ENCODE measurements around the gene SLC47A2. TPM values are rescaled to one million over a fixed set of nuclear protein-coding genes. Genes with fewer than 3 reads are reported as not detected.
A peak's percentile ranks its signal among the peaks of the same experiment; 100 is the strongest.

Gene SLC47A2
- total and polyA plus RNA-seq, 2 of the 13 experiments (the other 11 are each of a cell fraction or from before 2014, with no cell fraction given), result 0.04 TPM; not detected in 1

DNA sequence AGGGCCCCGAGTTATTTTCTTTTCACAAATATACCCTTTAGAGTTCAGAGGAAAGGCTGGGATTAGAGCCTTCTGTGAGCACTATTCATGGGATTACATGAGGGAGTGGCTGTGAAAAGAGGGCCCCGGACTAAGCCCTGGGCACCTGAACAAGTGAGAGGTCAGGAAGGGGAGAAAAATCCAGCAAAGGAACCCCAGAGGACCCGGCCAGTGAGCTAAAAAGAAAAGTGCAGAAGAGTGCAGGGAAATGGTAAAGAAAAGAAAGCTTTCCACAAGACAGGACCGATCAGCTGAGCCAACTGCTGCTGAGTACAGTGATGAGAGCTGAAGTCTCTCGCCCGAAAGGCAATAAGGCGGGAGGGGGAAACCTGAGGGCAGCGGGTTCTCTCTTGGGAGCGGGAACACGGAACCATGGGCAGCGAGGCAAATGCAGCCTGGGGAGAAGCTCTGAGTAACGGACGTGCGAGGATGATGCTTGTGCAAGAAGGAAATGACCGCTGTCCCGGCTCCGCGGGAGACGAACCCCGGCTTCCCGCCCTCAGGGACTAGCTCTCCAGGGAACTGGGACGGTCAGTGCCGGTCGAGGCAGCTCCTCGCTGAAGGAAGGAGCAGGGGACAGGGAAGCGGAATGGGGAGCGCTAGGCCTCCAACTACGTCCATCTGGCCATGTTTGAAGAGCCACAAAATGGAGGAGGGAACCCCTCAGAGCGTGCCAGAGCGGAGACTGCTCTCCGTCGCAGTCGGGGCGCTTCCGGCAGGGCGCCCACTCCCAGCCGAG is 68.5 kb downstream of the SLC47A2 start (continued):
- TF ChIP-seq ZNF354B (CRISPR knock-in tag; IDR thresholded peaks at IDR 0.05) (0 out of 2 replicates have a peak, but pooled peaks have one; percentile 29), FOXJ3 (CRISPR knock-in tag; IDR thresholded peaks at IDR 0.05; ENCODE audit: borderline replicate concordance) (no peak), ZNF556 (CRISPR knock-in tag; IDR thresholded peaks at IDR 0.05; ENCODE audit: borderline replicate concordance) (0 out of 2 replicates have a peak, but pooled peaks have one; percentile 2), NCOA2 (CRISPR knock-in tag; IDR thresholded peaks at IDR 0.05) (no peak), PAWR (CRISPR knock-in tag; IDR thresholded peaks at IDR 0.05; ENCODE audit: borderline replicate concordance) (0 out of 2 replicates have a peak, but pooled peaks have one; percentile 27), GTF3A (CRISPR knock-in tag; conservative IDR thresholded peaks at IDR 0.05) (0 out of 2 replicates have a peak, but pooled peaks have one; percentile 8), MAF1 (CRISPR knock-in tag; IDR thresholded peaks at IDR 0.05; ENCODE audit: borderline replicate concordance) (0 out of 2 replicates have a peak, but pooled peaks have one; percentile 25), ZNF451 (CRISPR knock-in tag; IDR thresholded peaks at IDR 0.05) (no peak)
- TF ChIP-seq, protein P1, sequence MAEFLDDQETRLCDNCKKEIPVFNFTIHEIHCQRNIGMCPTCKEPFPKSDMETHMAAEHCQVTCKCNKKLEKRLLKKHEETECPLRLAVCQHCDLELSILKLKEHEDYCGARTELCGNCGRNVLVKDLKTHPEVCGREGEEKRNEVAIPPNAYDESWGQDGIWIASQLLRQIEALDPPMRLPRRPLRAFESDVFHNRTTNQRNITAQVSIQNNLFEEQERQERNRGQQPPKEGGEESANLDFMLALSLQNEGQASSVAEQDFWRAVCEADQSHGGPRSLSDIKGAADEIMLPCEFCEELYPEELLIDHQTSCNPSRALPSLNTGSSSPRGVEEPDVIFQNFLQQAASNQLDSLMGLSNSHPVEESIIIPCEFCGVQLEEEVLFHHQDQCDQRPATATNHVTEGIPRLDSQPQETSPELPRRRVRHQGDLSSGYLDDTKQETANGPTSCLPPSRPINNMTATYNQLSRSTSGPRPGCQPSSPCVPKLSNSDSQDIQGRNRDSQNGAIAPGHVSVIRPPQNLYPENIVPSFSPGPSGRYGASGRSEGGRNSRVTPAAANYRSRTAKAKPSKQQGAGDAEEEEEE (CRISPR knock-in tag; IDR thresholded peaks at IDR 0.05; ENCODE audit: borderline replicate concordance), result 0 out of 2 replicates have a peak, but pooled peaks have one; percentile 18
- TF ChIP-seq, protein P2, sequence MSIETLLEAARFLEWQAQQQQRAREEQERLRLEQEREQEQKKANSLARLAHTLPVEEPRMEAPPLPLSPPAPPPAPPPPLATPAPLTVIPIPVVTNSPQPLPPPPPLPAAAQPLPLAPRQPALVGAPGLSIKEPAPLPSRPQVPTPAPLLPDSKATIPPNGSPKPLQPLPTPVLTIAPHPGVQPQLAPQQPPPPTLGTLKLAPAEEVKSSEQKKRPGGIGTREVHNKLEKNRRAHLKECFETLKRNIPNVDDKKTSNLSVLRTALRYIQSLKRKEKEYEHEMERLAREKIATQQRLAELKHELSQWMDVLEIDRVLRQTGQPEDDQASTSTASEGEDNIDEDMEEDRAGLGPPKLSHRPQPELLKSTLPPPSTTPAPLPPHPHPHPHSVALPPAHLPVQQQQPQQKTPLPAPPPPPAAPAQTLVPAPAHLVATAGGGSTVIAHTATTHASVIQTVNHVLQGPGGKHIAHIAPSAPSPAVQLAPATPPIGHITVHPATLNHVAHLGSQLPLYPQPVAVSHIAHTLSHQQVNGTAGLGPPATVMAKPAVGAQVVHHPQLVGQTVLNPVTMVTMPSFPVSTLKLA (IDR thresholded peaks at IDR 0.05), result no peak
- TF ChIP-seq, protein P3, sequence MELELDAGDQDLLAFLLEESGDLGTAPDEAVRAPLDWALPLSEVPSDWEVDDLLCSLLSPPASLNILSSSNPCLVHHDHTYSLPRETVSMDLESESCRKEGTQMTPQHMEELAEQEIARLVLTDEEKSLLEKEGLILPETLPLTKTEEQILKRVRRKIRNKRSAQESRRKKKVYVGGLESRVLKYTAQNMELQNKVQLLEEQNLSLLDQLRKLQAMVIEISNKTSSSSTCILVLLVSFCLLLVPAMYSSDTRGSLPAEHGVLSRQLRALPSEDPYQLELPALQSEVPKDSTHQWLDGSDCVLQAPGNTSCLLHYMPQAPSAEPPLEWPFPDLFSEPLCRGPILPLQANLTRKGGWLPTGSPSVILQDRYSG (CRISPR knock-in tag; IDR thresholded peaks at IDR 0.05), result no peak
- TF ChIP-seq, protein P4, sequence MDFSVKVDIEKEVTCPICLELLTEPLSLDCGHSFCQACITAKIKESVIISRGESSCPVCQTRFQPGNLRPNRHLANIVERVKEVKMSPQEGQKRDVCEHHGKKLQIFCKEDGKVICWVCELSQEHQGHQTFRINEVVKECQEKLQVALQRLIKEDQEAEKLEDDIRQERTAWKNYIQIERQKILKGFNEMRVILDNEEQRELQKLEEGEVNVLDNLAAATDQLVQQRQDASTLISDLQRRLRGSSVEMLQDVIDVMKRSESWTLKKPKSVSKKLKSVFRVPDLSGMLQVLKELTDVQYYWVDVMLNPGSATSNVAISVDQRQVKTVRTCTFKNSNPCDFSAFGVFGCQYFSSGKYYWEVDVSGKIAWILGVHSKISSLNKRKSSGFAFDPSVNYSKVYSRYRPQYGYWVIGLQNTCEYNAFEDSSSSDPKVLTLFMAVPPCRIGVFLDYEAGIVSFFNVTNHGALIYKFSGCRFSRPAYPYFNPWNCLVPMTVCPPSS (IDR thresholded peaks at IDR 0.05), result no peak
- TF ChIP-seq, protein P5, sequence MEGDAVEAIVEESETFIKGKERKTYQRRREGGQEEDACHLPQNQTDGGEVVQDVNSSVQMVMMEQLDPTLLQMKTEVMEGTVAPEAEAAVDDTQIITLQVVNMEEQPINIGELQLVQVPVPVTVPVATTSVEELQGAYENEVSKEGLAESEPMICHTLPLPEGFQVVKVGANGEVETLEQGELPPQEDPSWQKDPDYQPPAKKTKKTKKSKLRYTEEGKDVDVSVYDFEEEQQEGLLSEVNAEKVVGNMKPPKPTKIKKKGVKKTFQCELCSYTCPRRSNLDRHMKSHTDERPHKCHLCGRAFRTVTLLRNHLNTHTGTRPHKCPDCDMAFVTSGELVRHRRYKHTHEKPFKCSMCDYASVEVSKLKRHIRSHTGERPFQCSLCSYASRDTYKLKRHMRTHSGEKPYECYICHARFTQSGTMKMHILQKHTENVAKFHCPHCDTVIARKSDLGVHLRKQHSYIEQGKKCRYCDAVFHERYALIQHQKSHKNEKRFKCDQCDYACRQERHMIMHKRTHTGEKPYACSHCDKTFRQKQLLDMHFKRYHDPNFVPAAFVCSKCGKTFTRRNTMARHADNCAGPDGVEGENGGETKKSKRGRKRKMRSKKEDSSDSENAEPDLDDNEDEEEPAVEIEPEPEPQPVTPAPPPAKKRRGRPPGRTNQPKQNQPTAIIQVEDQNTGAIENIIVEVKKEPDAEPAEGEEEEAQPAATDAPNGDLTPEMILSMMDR (CRISPR knock-in tag; IDR thresholded peaks at IDR 0.05), result no peak
- TF ChIP-seq, protein P6, sequence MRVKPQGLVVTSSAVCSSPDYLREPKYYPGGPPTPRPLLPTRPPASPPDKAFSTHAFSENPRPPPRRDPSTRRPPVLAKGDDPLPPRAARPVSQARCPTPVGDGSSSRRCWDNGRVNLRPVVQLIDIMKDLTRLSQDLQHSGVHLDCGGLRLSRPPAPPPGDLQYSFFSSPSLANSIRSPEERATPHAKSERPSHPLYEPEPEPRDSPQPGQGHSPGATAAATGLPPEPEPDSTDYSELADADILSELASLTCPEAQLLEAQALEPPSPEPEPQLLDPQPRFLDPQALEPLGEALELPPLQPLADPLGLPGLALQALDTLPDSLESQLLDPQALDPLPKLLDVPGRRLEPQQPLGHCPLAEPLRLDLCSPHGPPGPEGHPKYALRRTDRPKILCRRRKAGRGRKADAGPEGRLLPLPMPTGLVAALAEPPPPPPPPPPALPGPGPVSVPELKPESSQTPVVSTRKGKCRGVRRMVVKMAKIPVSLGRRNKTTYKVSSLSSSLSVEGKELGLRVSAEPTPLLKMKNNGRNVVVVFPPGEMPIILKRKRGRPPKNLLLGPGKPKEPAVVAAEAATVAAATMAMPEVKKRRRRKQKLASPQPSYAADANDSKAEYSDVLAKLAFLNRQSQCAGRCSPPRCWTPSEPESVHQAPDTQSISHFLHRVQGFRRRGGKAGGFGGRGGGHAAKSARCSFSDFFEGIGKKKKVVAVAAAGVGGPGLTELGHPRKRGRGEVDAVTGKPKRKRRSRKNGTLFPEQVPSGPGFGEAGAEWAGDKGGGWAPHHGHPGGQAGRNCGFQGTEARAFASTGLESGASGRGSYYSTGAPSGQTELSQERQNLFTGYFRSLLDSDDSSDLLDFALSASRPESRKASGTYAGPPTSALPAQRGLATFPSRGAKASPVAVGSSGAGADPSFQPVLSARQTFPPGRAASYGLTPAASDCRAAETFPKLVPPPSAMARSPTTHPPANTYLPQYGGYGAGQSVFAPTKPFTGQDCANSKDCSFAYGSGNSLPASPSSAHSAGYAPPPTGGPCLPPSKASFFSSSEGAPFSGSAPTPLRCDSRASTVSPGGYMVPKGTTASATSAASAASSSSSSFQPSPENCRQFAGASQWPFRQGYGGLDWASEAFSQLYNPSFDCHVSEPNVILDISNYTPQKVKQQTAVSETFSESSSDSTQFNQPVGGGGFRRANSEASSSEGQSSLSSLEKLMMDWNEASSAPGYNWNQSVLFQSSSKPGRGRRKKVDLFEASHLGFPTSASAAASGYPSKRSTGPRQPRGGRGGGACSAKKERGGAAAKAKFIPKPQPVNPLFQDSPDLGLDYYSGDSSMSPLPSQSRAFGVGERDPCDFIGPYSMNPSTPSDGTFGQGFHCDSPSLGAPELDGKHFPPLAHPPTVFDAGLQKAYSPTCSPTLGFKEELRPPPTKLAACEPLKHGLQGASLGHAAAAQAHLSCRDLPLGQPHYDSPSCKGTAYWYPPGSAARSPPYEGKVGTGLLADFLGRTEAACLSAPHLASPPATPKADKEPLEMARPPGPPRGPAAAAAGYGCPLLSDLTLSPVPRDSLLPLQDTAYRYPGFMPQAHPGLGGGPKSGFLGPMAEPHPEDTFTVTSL (CRISPR knock-in tag; IDR thresholded peaks at IDR 0.05; ENCODE audit: borderline replicate concordance), result 0 out of 2 replicates have a peak, but pooled peaks have one; percentile 11
